ENCODE measurements around the gene AK9.
A peak's percentile ranks its signal among the peaks of the same experiment; 100 is the strongest.

AK9 gene

DNA sequence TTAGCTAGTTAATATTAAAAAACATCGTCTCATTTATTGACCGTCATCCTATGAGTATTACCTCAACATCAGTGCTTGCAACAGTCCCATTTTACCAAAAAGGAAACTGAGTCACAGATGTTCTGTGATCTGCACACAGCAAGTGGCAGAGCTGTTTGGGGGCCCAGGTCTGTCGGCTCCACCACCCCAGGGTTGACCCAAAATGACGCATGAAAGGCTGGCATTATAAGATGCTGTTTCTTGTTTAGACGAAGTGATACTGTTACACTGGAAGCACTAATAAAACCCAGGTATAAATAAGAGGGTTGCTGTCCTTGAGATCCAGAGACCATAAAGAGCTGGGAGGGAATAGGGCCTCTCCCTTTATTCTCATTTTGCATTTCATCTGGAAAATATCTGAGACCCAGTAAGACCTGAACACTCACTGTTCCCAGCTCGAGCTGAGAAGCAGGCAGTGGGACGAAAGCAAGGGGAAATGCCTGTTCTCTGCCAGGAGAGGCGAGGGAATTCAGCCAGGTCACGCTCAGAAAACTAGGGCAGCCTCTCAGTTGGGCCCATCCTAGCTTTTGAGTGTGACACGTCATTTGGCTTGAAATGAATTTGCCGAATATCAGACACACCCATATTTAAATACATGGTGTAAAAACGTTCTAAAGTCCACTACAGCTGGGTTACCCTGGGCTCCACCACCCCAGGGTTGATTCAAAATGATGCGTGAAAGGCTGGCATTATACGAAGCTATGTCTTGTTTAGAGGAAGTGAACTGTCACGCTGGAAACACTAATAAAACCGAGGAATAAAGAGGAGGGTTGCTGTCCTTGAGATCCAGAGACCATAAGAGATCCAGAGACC lies 234.1 kb downstream of the AK9 start:
- peak; percentile 41 for DNase-seq

GRCh38 chr6:109456111-109456583 lies 234.9 kb downstream of the AK9 start:
- DNase-seq, result no peak

- peak; percentile 77 for DNase-seq
Observed at GRCh38 chr6:109455437-109456110, 235.4 kb downstream of the AK9 start, which contains the start of gene MICAL1. Gene MICAL1 (minus strand): TSS chr6:109455772. CDS start chr6:109454196, 1,576 bp downstream.

- DNase-seq, result peak; percentile 30
Observed at GRCh38 chr6:109454496-109455436, 236.2 kb downstream of the AK9 start.

GRCh38 chr6:109453594-109454495 lies 237.2 kb downstream of the AK9 start:
- DNase-seq, result peak; percentile 88

DNA sequence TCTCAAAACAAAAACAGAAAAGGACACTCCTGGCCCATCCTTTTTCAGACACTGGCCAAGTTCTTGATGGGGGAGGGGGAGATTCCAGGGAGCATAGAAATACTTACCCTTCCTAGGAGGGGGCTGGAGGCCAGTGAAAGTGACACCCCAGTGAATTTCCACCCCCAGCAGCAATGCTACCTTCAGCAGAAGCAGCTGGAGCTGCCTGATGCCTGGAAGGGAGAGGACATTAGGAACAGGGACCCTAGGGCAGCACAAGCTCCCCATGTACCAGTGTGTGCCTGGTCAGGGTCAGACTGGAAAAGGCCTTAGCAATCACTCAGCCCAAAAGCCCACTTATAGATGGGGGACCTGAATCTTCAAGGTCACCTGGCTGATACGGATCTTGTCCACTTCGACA lies 237.8 kb downstream of the AK9 start:
- no peak for DNase-seq

GRCh38 chr6:109452181-109452580 lies 238.8 kb downstream of the AK9 start:
- no peak for DNase-seq

GRCh38 chr6:109451376-109451775 lies 239.6 kb downstream of the AK9 start:
- DNase-seq, result no peak

DNA sequence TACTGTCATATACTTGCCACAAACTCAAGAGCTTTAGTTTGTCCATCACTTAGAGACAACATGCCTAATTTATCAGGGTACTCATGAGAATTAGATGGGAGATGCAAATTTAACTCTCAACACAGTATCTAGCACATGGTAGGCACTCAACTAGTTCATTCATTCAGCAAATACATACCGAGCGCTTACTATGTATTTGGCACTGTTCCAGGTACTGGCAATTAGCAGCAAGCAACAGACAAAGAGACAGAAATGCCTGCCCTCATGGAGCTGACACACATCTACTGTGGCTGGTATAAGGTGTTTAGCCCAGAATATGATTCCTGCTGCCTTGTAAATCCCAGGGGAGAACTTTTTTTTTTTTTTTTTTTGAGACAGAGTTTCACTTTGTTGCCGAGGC lies 240.2 kb downstream of the AK9 start:
- DNase-seq, result no peak

- no peak for DNase-seq
Observed at GRCh38 chr6:109449795-109450673, 241.0 kb downstream of the AK9 start.

DNA sequence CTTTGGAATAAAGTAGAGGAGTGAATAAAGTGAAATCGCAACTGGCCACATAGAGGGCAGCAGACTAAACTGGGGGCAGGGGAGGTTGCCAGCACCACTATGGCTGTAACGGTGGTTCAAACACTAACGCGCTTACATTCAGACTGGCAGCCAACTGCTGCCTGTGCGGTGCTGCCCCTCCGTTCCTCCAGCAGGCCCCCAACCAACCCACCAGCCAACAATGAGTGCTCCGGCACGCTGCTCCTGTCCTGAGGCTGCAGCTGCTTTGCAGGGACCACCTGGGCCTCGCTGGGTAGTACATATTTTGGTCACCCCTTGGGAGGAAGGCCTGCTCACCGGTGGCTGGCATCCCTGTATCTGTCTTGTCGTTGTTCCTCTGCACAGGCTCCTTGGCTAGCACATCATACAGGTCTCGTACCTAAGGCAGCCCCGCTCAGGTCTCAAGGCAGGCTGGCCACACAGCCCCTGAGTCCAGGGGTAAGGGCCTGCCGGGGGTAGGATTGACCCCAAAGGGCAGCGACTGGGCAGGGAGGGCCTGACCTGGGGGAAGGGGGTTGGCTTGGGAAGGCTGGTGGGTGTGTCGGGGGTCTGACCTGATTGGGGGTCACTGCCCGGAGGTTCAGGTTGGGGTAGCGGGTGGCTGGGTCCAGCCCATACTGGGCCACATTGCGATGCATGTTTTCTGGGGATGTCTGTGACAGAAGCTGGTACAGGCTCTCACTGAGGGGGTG lies 241.8 kb downstream of the AK9 start:
- DNase-seq, result no peak

DNA sequence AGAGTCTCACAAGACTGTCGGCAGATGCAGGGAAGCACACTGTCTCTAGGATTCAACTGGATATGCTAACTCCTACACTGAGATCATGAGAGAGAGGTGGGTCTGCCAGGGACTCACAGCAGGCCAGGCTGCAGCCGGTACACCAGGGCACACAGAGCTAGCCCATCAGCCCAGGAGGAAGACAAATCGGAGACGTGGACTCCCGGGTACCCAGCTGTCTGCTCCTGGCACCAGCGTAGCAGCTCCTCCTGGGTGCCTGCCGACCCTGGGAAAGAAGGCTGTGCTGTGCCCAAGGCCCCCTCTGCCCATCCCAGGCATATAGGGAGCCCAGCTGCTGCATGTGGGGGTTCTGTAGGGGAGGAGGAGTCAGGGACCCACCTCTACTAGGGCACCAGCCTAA lies 242.4 kb downstream of the AK9 start:
- DNase-seq, result no peak

- DNase-seq, result no peak
Observed at GRCh38 chr6:109447878-109448555, 243.0 kb downstream of the AK9 start.

DNA sequence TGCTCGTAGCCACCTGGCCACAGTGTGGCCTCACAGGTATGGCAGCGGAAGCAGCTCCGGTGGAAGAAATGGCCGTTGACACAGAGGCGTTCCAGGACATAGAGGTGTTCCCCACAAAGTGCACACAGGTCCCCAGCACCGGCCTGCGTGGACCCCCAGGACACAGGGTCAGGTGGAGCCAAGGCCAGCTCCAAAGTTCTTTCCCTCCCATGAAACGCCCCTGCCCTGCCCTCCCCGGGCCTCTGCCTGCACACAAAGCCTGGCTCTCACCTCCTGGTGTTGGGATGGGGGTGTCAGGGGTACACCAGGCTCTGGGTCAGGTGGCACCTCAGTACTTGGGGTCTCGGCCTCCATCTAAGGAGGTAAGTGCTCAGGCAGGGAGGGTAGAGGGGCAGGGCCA lies 243.9 kb downstream of the AK9 start:
- DNase-seq, result no peak

GRCh38 chr6:109446541-109446940 lies 244.5 kb downstream of the AK9 start:
- no peak for DNase-seq

DNA sequence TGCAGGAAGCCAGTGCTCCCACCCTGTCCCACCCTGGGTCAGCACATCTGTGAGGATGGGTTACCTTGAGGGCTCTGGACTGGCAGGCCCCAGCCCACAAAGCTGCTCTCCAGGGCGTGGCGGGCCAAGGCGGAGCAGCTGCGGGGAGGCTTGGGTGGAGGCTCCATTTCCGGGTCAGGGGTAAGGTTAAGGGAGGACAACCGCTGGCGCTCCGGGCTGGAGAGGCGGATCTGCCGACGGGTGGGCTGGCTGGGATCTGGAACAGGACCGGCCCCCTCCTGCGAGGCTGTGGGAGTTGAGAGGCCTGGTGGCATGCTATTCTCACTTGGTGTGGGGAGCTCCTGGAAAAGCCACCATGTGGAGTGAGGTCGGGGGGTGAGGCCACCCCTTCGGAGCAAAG lies 244.9 kb downstream of the AK9 start:
- DNase-seq, result no peak

- no peak for DNase-seq
Observed at GRCh38 chr6:109445382-109445781, 245.6 kb downstream of the AK9 start.

DNA sequence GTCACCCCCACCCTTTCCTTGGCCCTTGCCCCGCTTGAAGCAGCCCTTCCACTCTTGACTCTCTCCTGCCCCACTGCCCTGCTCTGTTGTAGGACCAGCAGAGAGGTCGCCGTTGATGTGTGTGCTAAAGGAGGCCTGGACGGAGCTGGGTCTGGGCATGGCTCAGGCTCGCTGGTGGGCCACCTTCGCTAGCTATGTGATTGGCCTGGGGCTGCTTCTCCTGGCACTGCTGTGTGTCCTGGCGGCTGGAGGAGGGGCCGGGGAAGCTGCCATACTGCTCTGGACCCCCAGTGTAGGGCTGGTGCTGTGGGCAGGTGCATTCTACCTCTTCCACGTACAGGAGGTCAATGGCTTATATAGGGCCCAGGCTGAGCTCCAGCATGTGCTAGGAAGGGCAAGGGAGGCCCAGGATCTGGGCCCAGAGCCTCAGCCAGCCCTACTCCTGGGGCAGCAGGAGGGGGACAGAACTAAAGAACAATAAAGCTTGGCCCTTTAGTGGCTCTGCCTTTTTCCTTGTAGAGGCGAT lies 247.5 kb downstream of the AK9 start:
- no peak for DNase-seq

All from fibroblast of skin of back (primary cell).